ENCODE measurements around the gene KIF26B.

KIF26B gene

GRCh38 chr1:245654460-245655050 lies 499.8 kb downstream of the KIF26B start:
- no CpG with 5 or more reads among the region's 9 CpGs for WGBS (ENCODE audit: extremely low coverage, insufficient coverage, low lambda C conversion rate)
- Histone ChIP-seq H3K79me2 (ENCODE audit: control insufficient read depth, insufficient read depth, low read length) (no peaks in the 10 kb centered on the region), H3K56ac (ENCODE audit: low read length) (peak overlapping the region; percentile 26), H2BK5ac (ENCODE audit: low read length) (peak overlapping the region; percentile 24), H3K23ac (ENCODE audit: low read length) (no peak overlapping the region), H4K5ac (ENCODE audit: low read length) (no peak overlapping the region), H3K36me3 (ENCODE audit: control insufficient read depth, insufficient read depth, low read length) (no peaks in the 10 kb centered on the region), H3K27ac (ENCODE audit: low read depth, low read length) (peak overlapping the region; percentile 69), H3K79me1 (ENCODE audit: low read length) (no peaks in the 10 kb centered on the region), H3K18ac (ENCODE audit: low read length) (no peak overlapping the region), H3K4ac (ENCODE audit: low read depth, low read length) (no peak overlapping the region), H2BK15ac (replicated peaks; ENCODE audit: low read depth) (no peak overlapping the region), H4K8ac (ENCODE audit: low read depth, low read length) (no peak overlapping the region), H3K9ac (ENCODE audit: low read length) (no peak overlapping the region), H3K4me2 (ENCODE audit: low read length) (no peak overlapping the region), H3K4me1 (ENCODE audit: control insufficient read depth, low read depth, low read length) (peaks cover 3% of the 10 kb centered on the region), H3K4me3 (ENCODE audit: low read length) (no peak overlapping the region), H3K27me3 (ENCODE audit: insufficient read depth, low read length, poor library complexity) (no peaks in the 10 kb centered on the region), H2AK5ac (ENCODE audit: low read length) (no peak overlapping the region), H2BK120ac (ENCODE audit: low read depth, low read length) (no peak overlapping the region)
- peak; percentile 98 for DNase-seq

- no peak overlapping the region for H3K56ac ChIP-seq (ENCODE audit: low read length)
- no peaks in the 10 kb centered on the region for H3K79me1 ChIP-seq (ENCODE audit: low read length)
- no peak for DNase-seq
- H2BK5ac ChIP-seq (ENCODE audit: low read length) = no peak overlapping the region
- no peak overlapping the region for H2BK120ac ChIP-seq (ENCODE audit: low read depth, low read length)
- H3K4me1 ChIP-seq (ENCODE audit: control insufficient read depth, low read depth, low read length) = peaks cover 3% of the 10 kb centered on the region
- H3K27ac ChIP-seq (ENCODE audit: low read depth, low read length) = no peak overlapping the region
- no peak overlapping the region for H3K4me3 ChIP-seq (ENCODE audit: low read length)
- H4K5ac ChIP-seq (ENCODE audit: low read length) = no peak overlapping the region
- H3K9ac ChIP-seq (ENCODE audit: low read length) = no peak overlapping the region
- peak overlapping the region; percentile 41 for H2BK15ac ChIP-seq (replicated peaks; ENCODE audit: low read depth)
- peak overlapping the region; percentile 53 for H3K18ac ChIP-seq (ENCODE audit: low read length)
- H3K4ac ChIP-seq (ENCODE audit: low read depth, low read length) = no peak overlapping the region
- H3K79me2 ChIP-seq (ENCODE audit: control insufficient read depth, insufficient read depth, low read length) = no peaks in the 10 kb centered on the region
- no peak overlapping the region for H2AK5ac ChIP-seq (ENCODE audit: low read length)
- H3K4me2 ChIP-seq (ENCODE audit: low read length) = no peak overlapping the region
- WGBS (ENCODE audit: extremely low coverage, insufficient coverage, low lambda C conversion rate) = no CpG with 5 or more reads among the region's 11 CpGs
- no peak overlapping the region for H3K23ac ChIP-seq (ENCODE audit: low read length)
- no peaks in the 10 kb centered on the region for H3K36me3 ChIP-seq (ENCODE audit: control insufficient read depth, insufficient read depth, low read length)
- H3K27me3 ChIP-seq (ENCODE audit: insufficient read depth, low read length, poor library complexity) = no peaks in the 10 kb centered on the region
- H4K8ac ChIP-seq (ENCODE audit: low read depth, low read length) = no peak overlapping the region
These were observed 501.5 kb downstream of the KIF26B start for GRCh38 chr1:245656189-245656717.

- H3K23ac ChIP-seq (ENCODE audit: low read length) = no peak overlapping the region
- DNase-seq = no peak
- no peak overlapping the region for H3K9ac ChIP-seq (ENCODE audit: low read length)
- no peak overlapping the region for H2BK120ac ChIP-seq (ENCODE audit: low read depth, low read length)
- H3K79me1 ChIP-seq (ENCODE audit: low read length) = no peaks in the 10 kb centered on the region
- no CpG with 5 or more reads among the region's 6 CpGs for WGBS (ENCODE audit: extremely low coverage, insufficient coverage, low lambda C conversion rate)
- no peak overlapping the region for H4K8ac ChIP-seq (ENCODE audit: low read depth, low read length)
- no peak overlapping the region for H2AK5ac ChIP-seq (ENCODE audit: low read length)
- no peak overlapping the region for H3K18ac ChIP-seq (ENCODE audit: low read length)
- H3K56ac ChIP-seq (ENCODE audit: low read length) = no peak overlapping the region
- H3K36me3 ChIP-seq (ENCODE audit: control insufficient read depth, insufficient read depth, low read length) = no peaks in the 10 kb centered on the region
- no peaks in the 10 kb centered on the region for H3K27me3 ChIP-seq (ENCODE audit: insufficient read depth, low read length, poor library complexity)
- H3K4me2 ChIP-seq (ENCODE audit: low read length) = no peak overlapping the region
- H3K27ac ChIP-seq (ENCODE audit: low read depth, low read length) = no peak overlapping the region
- peaks cover 3% of the 10 kb centered on the region for H3K4me1 ChIP-seq (ENCODE audit: control insufficient read depth, low read depth, low read length)
- no peaks in the 10 kb centered on the region for H3K79me2 ChIP-seq (ENCODE audit: control insufficient read depth, insufficient read depth, low read length)
- no peak overlapping the region for H2BK5ac ChIP-seq (ENCODE audit: low read length)
- H3K4ac ChIP-seq (ENCODE audit: low read depth, low read length) = no peak overlapping the region
- no peak overlapping the region for H2BK15ac ChIP-seq (replicated peaks; ENCODE audit: low read depth)
- no peak overlapping the region for H4K5ac ChIP-seq (ENCODE audit: low read length)
- no peak overlapping the region for H3K4me3 ChIP-seq (ENCODE audit: low read length)
These were observed 502.6 kb downstream of the KIF26B start for GRCh38 chr1:245657371-245657770.

GRCh38 chr1:245663373-245663772 lies 508.6 kb downstream of the KIF26B start:
- WGBS (ENCODE audit: extremely low coverage, insufficient coverage, low lambda C conversion rate) = no CpG with 5 or more reads among the region's 3 CpGs
- Histone ChIP-seq H2BK120ac (ENCODE audit: low read depth, low read length) (peak overlapping the region; percentile 28), H4K8ac (ENCODE audit: low read depth, low read length) (peak overlapping the region; percentile 28), H2BK5ac (ENCODE audit: low read length) (no peak overlapping the region), H3K36me3 (ENCODE audit: control insufficient read depth, insufficient read depth, low read length) (no peaks in the 10 kb centered on the region), H3K9ac (ENCODE audit: low read length) (no peak overlapping the region), H3K4me3 (ENCODE audit: low read length) (no peak overlapping the region), H3K18ac (ENCODE audit: low read length) (no peak overlapping the region), H3K4me1 (ENCODE audit: control insufficient read depth, low read depth, low read length) (no peaks in the 10 kb centered on the region), H2BK15ac (replicated peaks; ENCODE audit: low read depth) (no peak overlapping the region), H4K5ac (ENCODE audit: low read length) (no peak overlapping the region), H3K79me2 (ENCODE audit: control insufficient read depth, insufficient read depth, low read length) (no peaks in the 10 kb centered on the region), H3K27me3 (ENCODE audit: insufficient read depth, low read length, poor library complexity) (no peaks in the 10 kb centered on the region), H3K56ac (ENCODE audit: low read length) (no peak overlapping the region), H3K4ac (ENCODE audit: low read depth, low read length) (no peak overlapping the region), H3K79me1 (ENCODE audit: low read length) (no peaks in the 10 kb centered on the region), H2AK5ac (ENCODE audit: low read length) (no peak overlapping the region), H3K4me2 (ENCODE audit: low read length) (no peak overlapping the region), H3K27ac (ENCODE audit: low read depth, low read length) (no peak overlapping the region), H3K23ac (ENCODE audit: low read length) (no peak overlapping the region)
- no peak for DNase-seq

GRCh38 chr1:245663841-245664240 lies 509.1 kb downstream of the KIF26B start:
- no peak overlapping the region for H3K4ac ChIP-seq (ENCODE audit: low read depth, low read length)
- peak overlapping the region; percentile 28 for H2BK120ac ChIP-seq (ENCODE audit: low read depth, low read length)
- H4K8ac ChIP-seq (ENCODE audit: low read depth, low read length) = peak overlapping the region; percentile 28
- no peak for DNase-seq
- H3K9ac ChIP-seq (ENCODE audit: low read length) = no peak overlapping the region
- H4K5ac ChIP-seq (ENCODE audit: low read length) = no peak overlapping the region
- no peak overlapping the region for H2BK5ac ChIP-seq (ENCODE audit: low read length)
- no peak overlapping the region for H3K23ac ChIP-seq (ENCODE audit: low read length)
- no peak overlapping the region for H3K56ac ChIP-seq (ENCODE audit: low read length)
- H3K79me2 ChIP-seq (ENCODE audit: control insufficient read depth, insufficient read depth, low read length) = no peaks in the 10 kb centered on the region
- no peak overlapping the region for H2AK5ac ChIP-seq (ENCODE audit: low read length)
- no peak overlapping the region for H3K4me2 ChIP-seq (ENCODE audit: low read length)
- H3K36me3 ChIP-seq (ENCODE audit: control insufficient read depth, insufficient read depth, low read length) = no peaks in the 10 kb centered on the region
- H3K27ac ChIP-seq (ENCODE audit: low read depth, low read length) = no peak overlapping the region
- no peaks in the 10 kb centered on the region for H3K4me1 ChIP-seq (ENCODE audit: control insufficient read depth, low read depth, low read length)
- no CpG with 5 or more reads among the region's 8 CpGs for WGBS (ENCODE audit: extremely low coverage, insufficient coverage, low lambda C conversion rate)
- H2BK15ac ChIP-seq (replicated peaks; ENCODE audit: low read depth) = no peak overlapping the region
- no peaks in the 10 kb centered on the region for H3K79me1 ChIP-seq (ENCODE audit: low read length)
- no peak overlapping the region for H3K18ac ChIP-seq (ENCODE audit: low read length)
- H3K27me3 ChIP-seq (ENCODE audit: insufficient read depth, low read length, poor library complexity) = no peaks in the 10 kb centered on the region
- no peak overlapping the region for H3K4me3 ChIP-seq (ENCODE audit: low read length)

GRCh38 chr1:245666412-245666811 lies 511.6 kb downstream of the KIF26B start:
- H3K4me3 ChIP-seq (ENCODE audit: low read length) = no peak overlapping the region
- no peaks in the 10 kb centered on the region for H3K4me1 ChIP-seq (ENCODE audit: control insufficient read depth, low read depth, low read length)
- no peaks in the 10 kb centered on the region for H3K36me3 ChIP-seq (ENCODE audit: control insufficient read depth, insufficient read depth, low read length)
- H2BK120ac ChIP-seq (ENCODE audit: low read depth, low read length) = no peak overlapping the region
- WGBS (ENCODE audit: extremely low coverage, insufficient coverage, low lambda C conversion rate) = no CpG with 5 or more reads among the region's 9 CpGs
- no peaks in the 10 kb centered on the region for H3K79me2 ChIP-seq (ENCODE audit: control insufficient read depth, insufficient read depth, low read length)
- no peak overlapping the region for H4K5ac ChIP-seq (ENCODE audit: low read length)
- no peak overlapping the region for H2AK5ac ChIP-seq (ENCODE audit: low read length)
- H3K27me3 ChIP-seq (ENCODE audit: insufficient read depth, low read length, poor library complexity) = no peaks in the 10 kb centered on the region
- no peak overlapping the region for H3K4me2 ChIP-seq (ENCODE audit: low read length)
- H3K27ac ChIP-seq (ENCODE audit: low read depth, low read length) = no peak overlapping the region
- H2BK5ac ChIP-seq (ENCODE audit: low read length) = no peak overlapping the region
- H3K23ac ChIP-seq (ENCODE audit: low read length) = no peak overlapping the region
- H3K18ac ChIP-seq (ENCODE audit: low read length) = no peak overlapping the region
- no peak overlapping the region for H3K56ac ChIP-seq (ENCODE audit: low read length)
- H2BK15ac ChIP-seq (replicated peaks; ENCODE audit: low read depth) = no peak overlapping the region
- DNase-seq = no peak
- H3K79me1 ChIP-seq (ENCODE audit: low read length) = no peaks in the 10 kb centered on the region
- no peak overlapping the region for H4K8ac ChIP-seq (ENCODE audit: low read depth, low read length)
- H3K9ac ChIP-seq (ENCODE audit: low read length) = no peak overlapping the region
- no peak overlapping the region for H3K4ac ChIP-seq (ENCODE audit: low read depth, low read length)

All from mesendoderm (in vitro differentiated cells).